NCI-H748 (cell line): ENCODE data around the gene VAX1.

Source experiments
- DNase-seq: peaks from one replicate; lab custom pipeline; 2025; ENCODE audit not compliant: unreplicated experiment; lab: John Stamatoyannopoulos, UW

Gene VAX1

GRCh38 chr10:117164592-117165537 lies 26.8 kb upstream of the VAX1 start:
- DNase-seq, result no peak

- DNase-seq, result no peak
These were observed 26.0 kb upstream of the VAX1 start for GRCh38 chr10:117163954-117164548.

GRCh38 chr10:117163061-117163953 lies 25.2 kb upstream of the VAX1 start:
- DNase-seq, result peak; percentile 41

- DNase-seq, result no peak
These were observed 24.3 kb upstream of the VAX1 start for GRCh38 chr10:117162093-117163060.

- DNase-seq, result no peak
These were observed 23.4 kb upstream of the VAX1 start for GRCh38 chr10:117161386-117162033.

GRCh38 chr10:117160567-117160966 lies 22.5 kb upstream of the VAX1 start:
- DNase-seq, result no peak

- DNase-seq, result peak; percentile 47
These were observed 21.3 kb upstream of the VAX1 start for GRCh38 chr10:117159390-117159789.

- DNase-seq, result no peak
These were observed 20.2 kb upstream of the VAX1 start for GRCh38 chr10:117158297-117158696.

GRCh38 chr10:117152668-117153067 lies 14.6 kb upstream of the VAX1 start:
- DNase-seq, result no peak

GRCh38 chr10:117148284-117148683 lies 10.2 kb upstream of the VAX1 start:
- peak; percentile 15 for DNase-seq

GRCh38 chr10:117145019-117145418 lies 6.9 kb upstream of the VAX1 start:
- DNase-seq, result no peak

GRCh38 chr10:117143103-117143823 lies 5.2 kb upstream of the VAX1 start:
- no peak for DNase-seq

GRCh38 chr10:117140525-117140902 lies 2.4 kb upstream of the VAX1 start:
- DNase-seq, result no peak

- DNase-seq, result no peak
These were observed 1.8 kb upstream of the VAX1 start for GRCh38 chr10:117139581-117140524.

- DNase-seq, result peak; percentile 84
These were observed 939 bp upstream of the VAX1 start for GRCh38 chr10:117138838-117139580.

- peak; percentile 45 for DNase-seq
These were observed 799 bp downstream of the VAX1 start for GRCh38 chr10:117137031-117137910.
